HL-60 (cell line): ENCODE data around the gene CCNB1IP1.
"Not testable (repeated sequence)": the region's sequence is repeated elsewhere in the genome, so short reads cannot be mapped to it uniquely, and the experiment has no call there.

ENCODE experiments used
- CTCF ChIP-seq: IDR thresholded peaks from one replicate; pipeline ENCODE4 v1.5.1; 2011; ENCODE audit warnings: low read length, control low read depth, inconsistent platforms; ENCODE audit not compliant: insufficient read depth
- GABPA ChIP-seq: IDR thresholded peaks from 2 replicates; pipeline ENCODE4 v1.6.1; 2012; ENCODE audit warnings: low read depth
- POLR2AphosphoS5 ChIP-seq: IDR thresholded peaks from 2 replicates; pipeline ENCODE4 v1.6.1; 2012; ENCODE audit warnings: low read depth
- REST ChIP-seq: IDR thresholded peaks from 2 replicates; pipeline ENCODE4 v1.6.1; 2012; ENCODE audit warnings: low read depth; ENCODE audit not compliant: insufficient replicate concordance

GRCh38 chr14:20280265-20280664 lies 52.8 kb downstream of the CCNB1IP1 start:
- TF ChIP-seq CTCF, POLR2AphosphoS5, GABPA, REST: not testable (repeated sequence)
